GM23338 (cell line): ENCODE data around the gene ACYP2. TPM values are rescaled to one million over a fixed set of nuclear protein-coding genes. Genes with fewer than 3 reads are reported as not detected.

Experiments used
- ATAC-seq: fragments of 200-7000 bp; cut with Tn5 transposase; 3 replicates; pipeline ENCODE4 v1.9.1; 2020
- DNase-seq: peaks from one replicate; pipeline ENCODE4 v3.0.0-alpha.2; 2015; ENCODE audit warnings: low spot score
- H2AFZ ChIP-seq: fragments of 200-600 bp; sonication (generic); 2 replicates; pipeline ENCODE4 v1.8.0; 2016; ENCODE audit warnings: antibody characterized with exemption, mild to moderate bottlenecking, moderate library complexity
- H3F3A ChIP-seq: fragments of 200-600 bp; sonication (generic); replicated peaks from 2 replicates; pipeline ENCODE4 v1.8.0; 2017; ENCODE audit warnings: antibody characterized with exemption, mixed run types, low read depth
- H3K27ac ChIP-seq: fragments of 200-600 bp; sonication (generic); 2 replicates; pipeline ENCODE4 v1.6.1; 2016; ENCODE audit warnings: low read depth
- H3K27me3 ChIP-seq: fragments of 200-600 bp; sonication (generic); 2 replicates; pipeline ENCODE4 v1.8.0; 2016; ENCODE audit warnings: mild to moderate bottlenecking, mixed run types, moderate library complexity; ENCODE audit not compliant: insufficient read depth
- H3K36me3 ChIP-seq: fragments of 200-600 bp; sonication (generic); 2 replicates; pipeline ENCODE4 v1.8.0; 2016; ENCODE audit warnings: mild to moderate bottlenecking; ENCODE audit not compliant: insufficient read depth
- H3K4me1 ChIP-seq: fragments of 200-600 bp; sonication (generic); 2 replicates; pipeline ENCODE4 v1.8.0; 2016; ENCODE audit warnings: mild to moderate bottlenecking, moderate library complexity; ENCODE audit not compliant: insufficient read depth
- H3K4me2 ChIP-seq: fragments of 200-600 bp; sonication (generic); 2 replicates; pipeline ENCODE4 v1.7.1; 2017; ENCODE audit warnings: mixed run types
- H3K4me3 ChIP-seq: fragments of 200-600 bp; sonication (generic); 2 replicates; pipeline ENCODE4 v1.6.1; 2016; ENCODE audit warnings: mixed run types
- H3K79me2 ChIP-seq: fragments of 200-600 bp; sonication (generic); replicated peaks from 2 replicates; pipeline ENCODE4 v1.8.0; 2017; ENCODE audit warnings: mild to moderate bottlenecking; ENCODE audit not compliant: insufficient read depth
- H3K9me2 ChIP-seq: fragments of 200-600 bp; sonication (generic); 2 replicates; pipeline ENCODE4 v1.8.0; 2017; ENCODE audit not compliant: insufficient read depth
- H4K20me1 ChIP-seq: fragments of 200-600 bp; sonication (generic); replicated peaks from 2 replicates; pipeline ENCODE4 v1.8.0; 2017; ENCODE audit warnings: mild to moderate bottlenecking; ENCODE audit not compliant: insufficient read depth
- H3K27ac Mint-ChIP-seq: 2 replicates; pipeline ENCODE4 v1.8.0; 2020; ENCODE audit warnings: inconsistent platforms, mild to moderate bottlenecking, moderate library complexity, mixed read lengths
- H3K27me3 Mint-ChIP-seq: 3 replicates; pipeline ENCODE4 v1.8.0; 2022; ENCODE audit warnings: low read depth, mild to moderate bottlenecking, moderate library complexity, mixed read lengths, inconsistent platforms; ENCODE audit not compliant: insufficient read depth, poor library complexity
- H3K36me3 Mint-ChIP-seq: 3 replicates; pipeline ENCODE4 v1.8.0; 2021; ENCODE audit warnings: low read depth, mild to moderate bottlenecking, inconsistent platforms, moderate library complexity, mixed read lengths
- H3K4me1 Mint-ChIP-seq: 3 replicates; pipeline ENCODE4 v1.8.0; 2020; ENCODE audit warnings: mild to moderate bottlenecking, inconsistent platforms, mixed read lengths
- H3K4me3 Mint-ChIP-seq: 3 replicates; pipeline ENCODE4 v1.8.0; 2021; ENCODE audit warnings: moderate library complexity, mild to moderate bottlenecking, inconsistent platforms, mixed read lengths
- H3K9me3 Mint-ChIP-seq: 3 replicates; pipeline ENCODE4 v1.8.0; 2020; ENCODE audit warnings: moderate library complexity, mild to moderate bottlenecking, inconsistent platforms, mixed read lengths
- EZH2 ChIP-seq: fragments of 200-600 bp; sonication (generic); IDR thresholded peaks from one replicate; pipeline ENCODE4 v1.8.0; 2017; ENCODE audit warnings: antibody characterized with exemption, mild to moderate bottlenecking, low read depth; ENCODE audit not compliant: unreplicated experiment
- JUNB ChIP-seq: IDR thresholded peaks from one replicate; pipeline ENCODE4 v1.6.1; 2016; ENCODE audit warnings: antibody characterized with exemption; ENCODE audit not compliant: unreplicated experiment
- NANOG ChIP-seq: IDR thresholded peaks from 2 replicates; pipeline ENCODE4 v1.6.1; 2016; ENCODE audit warnings: antibody characterized with exemption, borderline replicate concordance
- POLR2AphosphoS5 ChIP-seq: IDR thresholded peaks from 2 replicates; pipeline ENCODE4 v1.6.1; 2016; ENCODE audit warnings: antibody characterized with exemption, low read depth
- polyA plus RNA-seq: library from polyadenylated mRNA; unstranded; fragments of >200 nt; fragmentation: Nextera tagmentation; extraction: Ambion mirVana; gene quantifications from 2 replicates; pipeline ENCODE4 v1.2.1, GENCODE V29; 2016
- total RNA-seq: library from RNA; depleted of rRNA; stranded (reverse); fragments of >200 nt; shearing (Covaris generic); gene quantifications from 2 replicates; pipeline ENCODE4 v1.2.3, GENCODE V29; 2014
- TF ChIP-seq, protein P1 (sequence below): fragments of 250-450 bp; sonication (Bioruptor Pico); IDR thresholded peaks from 2 replicates; pipeline ENCODE4 v1.5.0; 2020; ENCODE audit warnings: mild to moderate bottlenecking, moderate library complexity
- TF ChIP-seq, protein P2 (sequence below): IDR thresholded peaks from one replicate; pipeline ENCODE4 v1.6.1; 2018; ENCODE audit warnings: antibody characterized with exemption; ENCODE audit not compliant: unreplicated experiment

ACYP2 gene
- total and polyA plus RNA-seq, 2 experiments from 2014 or later: 2.3 to 15.5 TPM

DNA sequence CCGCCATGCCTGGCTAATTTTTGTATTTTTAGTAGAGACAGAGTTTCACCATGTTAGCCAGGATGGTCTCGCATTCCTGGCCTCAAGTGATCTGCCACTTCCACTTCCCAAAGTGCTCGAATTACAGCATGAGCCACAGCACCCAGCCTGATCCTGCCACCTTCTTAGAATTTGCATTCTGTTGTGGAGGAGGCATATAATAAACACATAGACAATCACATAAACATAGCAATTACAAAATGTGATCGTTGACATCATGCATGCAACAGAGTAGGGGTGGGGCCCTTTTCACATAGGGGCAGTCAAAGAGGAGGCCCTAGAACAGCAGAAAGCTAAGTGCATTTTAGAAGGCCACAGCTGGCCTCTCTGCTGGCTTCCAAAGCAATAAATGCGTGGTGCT, 180.5 kb downstream of the ACYP2 start (continued):
- TF ChIP-seq, protein P1, sequence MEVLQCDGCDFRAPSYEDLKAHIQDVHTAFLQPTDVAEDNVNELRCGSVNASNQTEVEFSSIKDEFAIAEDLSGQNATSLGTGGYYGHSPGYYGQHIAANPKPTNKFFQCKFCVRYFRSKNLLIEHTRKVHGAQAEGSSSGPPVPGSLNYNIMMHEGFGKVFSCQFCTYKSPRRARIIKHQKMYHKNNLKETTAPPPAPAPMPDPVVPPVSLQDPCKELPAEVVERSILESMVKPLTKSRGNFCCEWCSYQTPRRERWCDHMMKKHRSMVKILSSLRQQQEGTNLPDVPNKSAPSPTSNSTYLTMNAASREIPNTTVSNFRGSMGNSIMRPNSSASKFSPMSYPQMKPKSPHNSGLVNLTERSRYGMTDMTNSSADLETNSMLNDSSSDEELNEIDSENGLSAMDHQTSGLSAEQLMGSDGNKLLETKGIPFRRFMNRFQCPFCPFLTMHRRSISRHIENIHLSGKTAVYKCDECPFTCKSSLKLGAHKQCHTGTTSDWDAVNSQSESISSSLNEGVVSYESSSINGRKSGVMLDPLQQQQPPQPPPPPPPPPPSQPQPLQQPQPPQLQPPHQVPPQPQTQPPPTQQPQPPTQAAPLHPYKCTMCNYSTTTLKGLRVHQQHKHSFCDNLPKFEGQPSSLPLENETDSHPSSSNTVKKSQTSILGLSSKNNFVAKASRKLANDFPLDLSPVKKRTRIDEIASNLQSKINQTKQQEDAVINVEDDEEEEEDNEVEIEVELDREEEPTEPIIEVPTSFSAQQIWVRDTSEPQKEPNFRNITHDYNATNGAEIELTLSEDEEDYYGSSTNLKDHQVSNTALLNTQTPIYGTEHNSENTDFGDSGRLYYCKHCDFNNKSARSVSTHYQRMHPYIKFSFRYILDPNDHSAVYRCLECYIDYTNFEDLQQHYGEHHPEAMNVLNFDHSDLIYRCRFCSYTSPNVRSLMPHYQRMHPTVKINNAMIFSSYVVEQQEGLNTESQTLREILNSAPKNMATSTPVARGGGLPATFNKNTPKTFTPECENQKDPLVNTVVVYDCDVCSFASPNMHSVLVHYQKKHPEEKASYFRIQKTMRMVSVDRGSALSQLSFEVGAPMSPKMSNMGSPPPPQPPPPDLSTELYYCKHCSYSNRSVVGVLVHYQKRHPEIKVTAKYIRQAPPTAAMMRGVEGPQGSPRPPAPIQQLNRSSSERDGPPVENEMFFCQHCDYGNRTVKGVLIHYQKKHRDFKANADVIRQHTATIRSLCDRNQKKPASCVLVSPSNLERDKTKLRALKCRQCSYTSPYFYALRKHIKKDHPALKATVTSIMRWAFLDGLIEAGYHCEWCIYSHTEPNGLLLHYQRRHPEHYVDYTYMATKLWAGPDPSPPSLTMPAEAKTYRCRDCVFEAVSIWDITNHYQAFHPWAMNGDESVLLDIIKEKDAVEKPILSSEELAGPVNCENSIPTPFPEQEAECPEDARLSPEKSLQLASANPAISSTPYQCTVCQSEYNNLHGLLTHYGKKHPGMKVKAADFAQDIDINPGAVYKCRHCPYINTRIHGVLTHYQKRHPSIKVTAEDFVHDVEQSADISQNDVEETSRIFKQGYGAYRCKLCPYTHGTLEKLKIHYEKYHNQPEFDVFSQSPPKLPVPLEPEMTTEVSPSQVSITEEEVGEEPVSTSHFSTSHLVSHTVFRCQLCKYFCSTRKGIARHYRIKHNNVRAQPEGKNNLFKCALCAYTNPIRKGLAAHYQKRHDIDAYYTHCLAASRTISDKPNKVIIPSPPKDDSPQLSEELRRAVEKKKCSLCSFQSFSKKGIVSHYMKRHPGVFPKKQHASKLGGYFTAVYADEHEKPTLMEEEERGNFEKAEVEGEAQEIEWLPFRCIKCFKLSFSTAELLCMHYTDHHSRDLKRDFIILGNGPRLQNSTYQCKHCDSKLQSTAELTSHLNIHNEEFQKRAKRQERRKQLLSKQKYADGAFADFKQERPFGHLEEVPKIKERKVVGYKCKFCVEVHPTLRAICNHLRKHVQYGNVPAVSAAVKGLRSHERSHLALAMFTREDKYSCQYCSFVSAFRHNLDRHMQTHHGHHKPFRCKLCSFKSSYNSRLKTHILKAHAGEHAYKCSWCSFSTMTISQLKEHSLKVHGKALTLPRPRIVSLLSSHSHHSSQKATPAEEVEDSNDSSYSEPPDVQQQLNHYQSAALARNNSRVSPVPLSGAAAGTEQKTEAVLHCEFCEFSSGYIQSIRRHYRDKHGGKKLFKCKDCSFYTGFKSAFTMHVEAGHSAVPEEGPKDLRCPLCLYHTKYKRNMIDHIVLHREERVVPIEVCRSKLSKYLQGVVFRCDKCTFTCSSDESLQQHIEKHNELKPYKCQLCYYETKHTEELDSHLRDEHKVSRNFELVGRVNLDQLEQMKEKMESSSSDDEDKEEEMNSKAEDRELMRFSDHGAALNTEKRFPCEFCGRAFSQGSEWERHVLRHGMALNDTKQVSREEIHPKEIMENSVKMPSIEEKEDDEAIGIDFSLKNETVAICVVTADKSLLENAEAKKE: no peak

DNA sequence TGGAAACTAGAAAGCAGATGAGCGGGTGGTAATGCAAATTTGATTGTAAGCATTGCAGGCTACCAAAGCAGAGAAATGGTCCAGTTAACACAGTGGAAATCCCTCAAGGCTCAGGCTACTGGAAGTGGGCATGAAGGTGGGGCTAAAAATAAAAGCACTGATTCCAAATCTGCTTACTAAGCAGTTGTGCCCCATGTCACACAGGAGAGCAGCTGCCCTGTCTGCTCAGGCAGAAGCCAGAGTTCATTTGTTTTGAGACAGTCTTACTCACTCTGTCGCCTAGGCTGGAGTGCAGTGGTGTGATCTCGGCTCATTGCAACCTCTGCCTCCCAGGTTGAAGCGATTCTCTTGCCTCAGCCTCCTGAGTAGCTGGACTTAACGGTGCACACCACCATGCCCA, 183.1 kb downstream of the ACYP2 start:
- H3K9me3 Mint-ChIP-seq: no peaks in the 10 kb centered on the region; the same call in 2 of the 3 replicates
- no peaks in the 10 kb centered on the region for H3K36me3 ChIP-seq
- no peaks in the 10 kb centered on the region for H4K20me1 ChIP-seq
- no peak overlapping the region for H3K4me3 Mint-ChIP-seq
- no peak for ATAC-seq
- no peaks in the 10 kb centered on the region for H3K9me2 ChIP-seq
- H3K27me3 ChIP-seq: no peaks in the 10 kb centered on the region
- H3K36me3 Mint-ChIP-seq: no peaks in the 10 kb centered on the region
- peaks cover 11% of the 10 kb centered on the region for H3K4me1 ChIP-seq
- no peaks in the 10 kb centered on the region for H3K27me3 Mint-ChIP-seq
- H3K4me3 ChIP-seq: no peak overlapping the region
- no peaks in the 10 kb centered on the region for H3K79me2 ChIP-seq
- H3K27ac ChIP-seq: no peak overlapping the region
- TF ChIP-seq POLR2AphosphoS5 (no peak), NANOG (no peak), EZH2 (no peak), JUNB (no peak)
- TF ChIP-seq, protein P1: no peak
- TF ChIP-seq, protein P2, sequence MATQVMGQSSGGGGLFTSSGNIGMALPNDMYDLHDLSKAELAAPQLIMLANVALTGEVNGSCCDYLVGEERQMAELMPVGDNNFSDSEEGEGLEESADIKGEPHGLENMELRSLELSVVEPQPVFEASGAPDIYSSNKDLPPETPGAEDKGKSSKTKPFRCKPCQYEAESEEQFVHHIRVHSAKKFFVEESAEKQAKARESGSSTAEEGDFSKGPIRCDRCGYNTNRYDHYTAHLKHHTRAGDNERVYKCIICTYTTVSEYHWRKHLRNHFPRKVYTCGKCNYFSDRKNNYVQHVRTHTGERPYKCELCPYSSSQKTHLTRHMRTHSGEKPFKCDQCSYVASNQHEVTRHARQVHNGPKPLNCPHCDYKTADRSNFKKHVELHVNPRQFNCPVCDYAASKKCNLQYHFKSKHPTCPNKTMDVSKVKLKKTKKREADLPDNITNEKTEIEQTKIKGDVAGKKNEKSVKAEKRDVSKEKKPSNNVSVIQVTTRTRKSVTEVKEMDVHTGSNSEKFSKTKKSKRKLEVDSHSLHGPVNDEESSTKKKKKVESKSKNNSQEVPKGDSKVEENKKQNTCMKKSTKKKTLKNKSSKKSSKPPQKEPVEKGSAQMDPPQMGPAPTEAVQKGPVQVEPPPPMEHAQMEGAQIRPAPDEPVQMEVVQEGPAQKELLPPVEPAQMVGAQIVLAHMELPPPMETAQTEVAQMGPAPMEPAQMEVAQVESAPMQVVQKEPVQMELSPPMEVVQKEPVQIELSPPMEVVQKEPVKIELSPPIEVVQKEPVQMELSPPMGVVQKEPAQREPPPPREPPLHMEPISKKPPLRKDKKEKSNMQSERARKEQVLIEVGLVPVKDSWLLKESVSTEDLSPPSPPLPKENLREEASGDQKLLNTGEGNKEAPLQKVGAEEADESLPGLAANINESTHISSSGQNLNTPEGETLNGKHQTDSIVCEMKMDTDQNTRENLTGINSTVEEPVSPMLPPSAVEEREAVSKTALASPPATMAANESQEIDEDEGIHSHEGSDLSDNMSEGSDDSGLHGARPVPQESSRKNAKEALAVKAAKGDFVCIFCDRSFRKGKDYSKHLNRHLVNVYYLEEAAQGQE: no peak
- no peak overlapping the region for H3K27ac Mint-ChIP-seq
- H3F3A ChIP-seq: no peaks in the 10 kb centered on the region
- peaks cover 9% of the 10 kb centered on the region for H3K4me1 Mint-ChIP-seq
- no peak for DNase-seq
- H2AFZ ChIP-seq: peak overlapping the region; percentile 38; the same call in 1 of the 2 replicates
- H3K4me2 ChIP-seq: no peak overlapping the region
